ENCODE measurements around the gene TIMP4. TPM values are rescaled to one million over a fixed set of nuclear protein-coding genes. Genes with fewer than 3 reads are reported as not detected.

The TIMP4 gene
- total RNA-seq, 4 donors from 2014 or later, result 2.4 to 10.6 (median 4.3) TPM

GRCh38 chr3:12181301-12181700 lies 22.6 kb upstream of the TIMP4 start:
- H3K9me3 ChIP-seq, result no peaks in the 10 kb centered on the region
- no peak overlapping the region for H3K4me3 ChIP-seq
- no peak for DNase-seq
- no peaks in the 10 kb centered on the region for H3K4me1 ChIP-seq
- intact Hi-C loops (cut with DNase I; ENCODE audit: low total_unique reads), result no loop called here
- no peak overlapping the region for H3K27ac ChIP-seq
- H3K27me3 ChIP-seq, result no peaks in the 10 kb centered on the region
- TF ChIP-seq CTCF (IDR thresholded peaks at IDR 0.05) (no peak), POLR2A (IDR thresholded peaks at IDR 0.05) (no peak)
- H3K36me3 ChIP-seq, result no peaks in the 10 kb centered on the region

- no peaks in the 10 kb centered on the region for H3K9me3 ChIP-seq
- H3K27me3 ChIP-seq, result no peaks in the 10 kb centered on the region
- H3K27ac ChIP-seq, result no peak overlapping the region
- TF ChIP-seq POLR2A (IDR thresholded peaks at IDR 0.05) (no peak), CTCF (IDR thresholded peaks at IDR 0.05) (no peak)
- H3K4me3 ChIP-seq, result no peak overlapping the region
- no peaks in the 10 kb centered on the region for H3K4me1 ChIP-seq
- no peak for DNase-seq
- intact Hi-C loops (cut with DNase I; ENCODE audit: low total_unique reads), result no loop called here
- H3K36me3 ChIP-seq, result no peaks in the 10 kb centered on the region
Observed at GRCh38 chr3:12180631-12181030, 21.9 kb upstream of the TIMP4 start.

DNA sequence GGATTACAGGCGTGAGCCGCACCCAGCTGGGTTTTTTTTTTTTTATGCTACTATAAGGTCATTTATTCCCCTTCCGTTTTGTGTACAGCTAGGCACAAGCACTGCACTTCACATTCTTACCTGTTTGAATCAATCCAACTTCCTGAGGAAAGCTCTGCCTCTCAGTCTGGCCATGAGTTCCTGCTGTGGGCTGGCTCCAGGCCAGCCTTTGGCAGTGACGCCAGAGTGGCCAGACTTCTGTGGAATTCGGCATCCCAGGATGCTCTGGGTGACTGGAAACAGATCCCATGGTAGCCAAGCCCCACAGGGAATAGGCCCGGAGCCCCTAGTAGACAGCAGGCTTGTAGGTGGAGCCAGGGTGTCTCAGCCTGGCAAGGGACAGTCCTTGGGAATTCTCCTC lies 21.5 kb upstream of the TIMP4 start:
- no peaks in the 10 kb centered on the region for H3K36me3 ChIP-seq
- TF ChIP-seq POLR2A (IDR thresholded peaks at IDR 0.05), result no peak
- no peak for TF ChIP-seq CTCF (IDR thresholded peaks at IDR 0.05)
- H3K4me1 ChIP-seq, result no peaks in the 10 kb centered on the region
- H3K27ac ChIP-seq, result no peak overlapping the region
- peak in 1 of 2 donors; percentile 31 for DNase-seq
- H3K4me3 ChIP-seq, result no peak overlapping the region
- no peaks in the 10 kb centered on the region for H3K27me3 ChIP-seq
- no peaks in the 10 kb centered on the region for H3K9me3 ChIP-seq
- intact Hi-C loops (cut with DNase I; ENCODE audit: low total_unique reads), result no loop called here

GRCh38 chr3:12179441-12179840 lies 20.7 kb upstream of the TIMP4 start:
- intact Hi-C loops (cut with DNase I; ENCODE audit: low total_unique reads), result loop anchor here (5.0 kb wide), 1 partner anchor 42 kb away; no protein-coding TSS in a partner anchor
- DNase-seq, result no peak

DNA sequence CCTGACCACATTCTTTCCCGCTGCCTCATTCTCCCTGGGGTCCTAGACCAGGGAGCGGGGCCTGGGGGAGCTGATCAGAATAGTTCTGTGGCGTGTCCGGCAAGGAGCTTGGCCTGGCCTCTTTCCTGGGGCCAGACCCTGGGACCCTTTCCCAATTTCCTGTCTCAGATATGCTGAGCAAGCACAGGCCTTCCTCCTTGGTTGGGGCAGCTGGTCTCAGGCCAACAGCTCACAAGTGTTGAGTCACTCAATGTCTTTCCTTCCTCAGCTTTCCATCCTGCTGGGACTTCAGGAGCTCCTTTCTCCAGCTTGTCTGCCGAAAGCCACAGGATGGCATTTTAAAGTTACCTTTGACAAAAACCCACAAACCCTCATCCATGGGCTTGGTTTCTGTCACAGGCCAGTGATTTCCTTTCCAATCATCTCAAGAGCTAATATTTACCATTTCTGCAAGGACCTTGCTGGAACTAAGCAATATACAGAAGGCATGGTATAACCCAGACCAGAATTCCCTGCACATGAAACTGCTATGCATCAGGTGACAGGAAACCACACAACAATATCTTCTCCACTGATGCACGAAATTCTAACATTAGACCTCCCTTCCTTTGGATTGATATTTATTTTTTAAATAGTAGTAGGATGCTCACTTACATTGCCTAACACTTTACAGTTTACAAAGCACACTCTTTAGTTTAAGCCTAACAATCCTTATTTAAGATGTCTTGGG lies 19.5 kb upstream of the TIMP4 start:
- TF ChIP-seq POLR2A (IDR thresholded peaks at IDR 0.05) (no peak), CTCF (IDR thresholded peaks at IDR 0.05) (no peak)
- DNase-seq, result peak in 1 of 2 donors; percentile 27
- Histone ChIP-seq H3K27ac (peak overlapping the region in 1 of 2 donors; percentile 7), H3K4me1 (no peaks in the 10 kb centered on the region), H3K27me3 (no peaks in the 10 kb centered on the region), H3K36me3 (no peaks in the 10 kb centered on the region), H3K9me3 (no peaks in the 10 kb centered on the region), H3K4me3 (no peak overlapping the region)
- intact Hi-C loops (cut with DNase I; ENCODE audit: low total_unique reads), result loop anchor here (5.0 kb wide), 1 partner anchor 41 kb away; no protein-coding TSS in a partner anchor

More at GRCh38 chr3:12179441-12179840, 20.7 kb upstream of the TIMP4 start:
- no peak for TF ChIP-seq POLR2A (IDR thresholded peaks at IDR 0.05)
- no peaks in the 10 kb centered on the region for H3K36me3 ChIP-seq
- no peaks in the 10 kb centered on the region for H3K4me1 ChIP-seq
- H3K27ac ChIP-seq, result no peak overlapping the region
- H3K27me3 ChIP-seq, result no peaks in the 10 kb centered on the region
- no peaks in the 10 kb centered on the region for H3K9me3 ChIP-seq
- H3K4me3 ChIP-seq, result no peak overlapping the region

Measured in uterus (tissue), 4 donors.